ENCODE measurements around the gene TMEM175.

The TMEM175 gene

DNA sequence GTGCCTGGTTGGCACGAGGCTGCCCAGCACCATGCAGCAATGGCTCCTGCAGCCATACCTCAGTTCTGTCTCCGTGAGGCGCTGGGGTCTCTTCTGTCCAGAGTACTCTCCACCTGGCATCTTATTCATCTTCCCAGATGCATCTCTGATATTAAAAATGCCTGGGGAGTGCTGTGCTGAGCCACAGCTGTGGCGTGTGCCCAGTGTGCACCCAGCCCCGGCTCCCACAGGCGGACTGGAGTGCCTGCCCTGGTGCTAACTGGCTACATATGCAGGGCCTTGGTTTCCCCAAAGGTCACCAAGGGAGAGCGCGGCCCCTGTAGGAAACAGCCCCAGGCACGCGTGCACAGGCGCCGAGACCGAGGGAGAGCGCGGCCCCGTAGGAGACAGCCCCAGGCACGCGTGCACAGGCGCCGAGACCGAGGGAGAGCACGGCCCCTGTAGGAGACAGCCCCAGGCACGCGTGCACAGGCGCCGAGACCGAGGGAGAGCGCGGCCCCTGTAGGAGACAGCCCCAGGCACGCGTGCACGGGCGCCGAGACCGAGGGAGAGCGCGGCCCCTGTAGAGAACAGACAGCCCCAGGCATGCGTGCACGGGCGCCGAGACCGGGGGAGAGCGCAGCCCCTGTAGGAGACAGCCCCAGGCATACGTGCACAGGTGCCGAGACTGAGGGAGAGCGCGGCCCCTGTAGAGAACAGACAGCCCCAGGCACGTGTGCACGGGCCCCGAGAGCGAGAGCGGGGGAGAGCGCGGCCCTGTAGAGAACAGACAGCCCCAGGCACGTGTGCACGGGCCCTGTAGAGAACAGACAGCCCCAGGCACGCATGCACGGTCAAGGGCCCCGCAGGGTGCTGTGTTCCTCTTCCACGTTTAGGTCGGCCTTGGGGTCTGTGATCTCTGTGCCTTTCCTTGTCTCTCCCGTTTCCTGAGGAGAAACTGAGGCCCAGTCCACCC is 14.5 kb downstream of the TMEM175 start:
- Histone ChIP-seq H3K27ac (replicated peaks) (no peak overlapping the region), H3K4me3 (replicated peaks; ENCODE audit: insufficient read depth, low read length) (no peak overlapping the region), H3K27me3 (ENCODE audit: insufficient read depth, poor library complexity, severe bottlenecking) (no peaks in the 10 kb centered on the region)
- TF ChIP-seq POLR2AphosphoS5 (IDR thresholded peaks at IDR 0.05; ENCODE audit: low read depth) (no peak), SPI1 (IDR thresholded peaks at IDR 0.05; ENCODE audit: borderline replicate concordance, low read depth) (no peak), REST (IDR thresholded peaks at IDR 0.05; ENCODE audit: insufficient replicate concordance, low read depth) (no peak), GABPA (IDR thresholded peaks at IDR 0.05; ENCODE audit: low read depth) (no peak)
- TF ChIP-seq, protein P1, sequence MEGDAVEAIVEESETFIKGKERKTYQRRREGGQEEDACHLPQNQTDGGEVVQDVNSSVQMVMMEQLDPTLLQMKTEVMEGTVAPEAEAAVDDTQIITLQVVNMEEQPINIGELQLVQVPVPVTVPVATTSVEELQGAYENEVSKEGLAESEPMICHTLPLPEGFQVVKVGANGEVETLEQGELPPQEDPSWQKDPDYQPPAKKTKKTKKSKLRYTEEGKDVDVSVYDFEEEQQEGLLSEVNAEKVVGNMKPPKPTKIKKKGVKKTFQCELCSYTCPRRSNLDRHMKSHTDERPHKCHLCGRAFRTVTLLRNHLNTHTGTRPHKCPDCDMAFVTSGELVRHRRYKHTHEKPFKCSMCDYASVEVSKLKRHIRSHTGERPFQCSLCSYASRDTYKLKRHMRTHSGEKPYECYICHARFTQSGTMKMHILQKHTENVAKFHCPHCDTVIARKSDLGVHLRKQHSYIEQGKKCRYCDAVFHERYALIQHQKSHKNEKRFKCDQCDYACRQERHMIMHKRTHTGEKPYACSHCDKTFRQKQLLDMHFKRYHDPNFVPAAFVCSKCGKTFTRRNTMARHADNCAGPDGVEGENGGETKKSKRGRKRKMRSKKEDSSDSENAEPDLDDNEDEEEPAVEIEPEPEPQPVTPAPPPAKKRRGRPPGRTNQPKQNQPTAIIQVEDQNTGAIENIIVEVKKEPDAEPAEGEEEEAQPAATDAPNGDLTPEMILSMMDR (IDR thresholded peaks at IDR 0.05; ENCODE audit: insufficient read depth, low read length), result no peak
- no peak for DNase-seq (ENCODE audit: low read depth in 1 of 2, low spot score in 1 of 2)

DNA sequence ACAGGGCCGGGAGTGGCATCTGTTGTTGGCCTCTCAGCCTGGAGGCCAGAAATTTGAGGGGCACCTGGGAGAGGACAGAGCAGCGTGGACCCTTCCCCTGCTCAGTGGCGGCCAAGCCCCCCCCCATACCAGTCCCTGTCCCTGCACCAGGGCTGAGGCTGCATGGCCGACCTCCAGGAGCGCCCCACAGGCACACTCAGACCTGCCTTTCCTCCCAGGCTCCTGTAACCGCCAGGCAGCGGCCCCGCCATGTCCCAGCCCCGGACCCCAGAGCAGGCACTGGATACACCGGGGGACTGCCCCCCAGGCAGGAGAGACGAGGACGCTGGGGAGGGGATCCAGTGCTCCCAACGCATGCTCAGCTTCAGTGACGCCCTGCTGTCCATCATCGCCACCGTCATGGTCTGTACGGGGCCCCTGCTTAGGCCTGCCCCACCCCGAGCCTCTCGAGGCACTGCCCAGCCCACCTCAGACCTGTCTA is 15.3 kb downstream of the TMEM175 start:
- Histone ChIP-seq H3K27ac (replicated peaks) (no peak overlapping the region), H3K4me3 (replicated peaks; ENCODE audit: insufficient read depth, low read length) (no peak overlapping the region), H3K27me3 (ENCODE audit: insufficient read depth, poor library complexity, severe bottlenecking) (no peaks in the 10 kb centered on the region)
- no peak for TF ChIP-seq SPI1 (IDR thresholded peaks at IDR 0.05; ENCODE audit: borderline replicate concordance, low read depth)
- no peak for TF ChIP-seq GABPA (IDR thresholded peaks at IDR 0.05; ENCODE audit: low read depth)
- TF ChIP-seq, protein P1 (IDR thresholded peaks at IDR 0.05; ENCODE audit: insufficient read depth, low read length), result no peak
- TF ChIP-seq POLR2AphosphoS5 (IDR thresholded peaks at IDR 0.05; ENCODE audit: low read depth), result no peak
- no peak for DNase-seq (ENCODE audit: low read depth in 1 of 2, low spot score in 1 of 2)

DNA sequence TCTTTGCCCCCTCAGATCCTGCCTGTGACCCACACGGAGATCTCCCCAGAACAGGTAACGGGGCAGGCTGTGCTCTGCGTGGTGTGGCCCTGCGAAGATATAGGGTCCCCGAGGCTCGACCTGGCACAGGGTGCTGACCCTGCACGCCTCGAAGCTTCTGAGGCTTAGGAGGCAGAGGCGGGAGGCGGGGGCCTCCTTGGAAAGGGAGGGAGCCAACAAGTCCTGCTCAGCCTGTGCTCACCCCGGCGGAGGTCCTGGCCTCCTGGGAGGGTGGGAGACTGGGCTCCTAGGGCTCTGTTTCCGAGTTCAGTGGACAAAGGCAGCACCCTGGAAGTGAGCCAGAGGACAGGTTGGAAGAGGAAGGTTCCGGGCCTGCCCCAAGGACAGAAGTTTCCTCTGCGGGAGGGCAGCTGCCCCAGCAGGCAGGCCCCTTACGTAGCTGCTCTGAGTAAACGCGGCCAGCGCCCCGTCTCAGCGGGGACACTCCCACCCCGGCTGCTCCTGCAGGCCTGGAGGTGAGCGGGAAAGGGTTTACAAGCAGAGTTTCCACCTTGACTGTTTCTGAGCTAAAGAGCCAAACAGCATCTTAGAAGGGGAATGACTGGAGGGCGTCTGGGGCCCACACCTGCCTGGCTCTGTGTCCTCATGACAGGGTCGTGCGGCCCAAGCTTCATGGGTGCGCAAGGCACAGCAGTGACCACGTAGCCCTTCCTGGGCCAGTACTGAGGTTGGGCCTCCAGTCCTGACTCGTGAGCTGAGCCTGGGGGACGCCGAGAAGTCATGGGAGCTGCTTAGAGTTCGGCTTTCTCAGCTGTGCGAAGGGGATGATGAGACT is 16.1 kb downstream of the TMEM175 start:
- H3K4me3 ChIP-seq (replicated peaks; ENCODE audit: insufficient read depth, low read length), result no peak overlapping the region
- TF ChIP-seq, protein P1 (IDR thresholded peaks at IDR 0.05; ENCODE audit: insufficient read depth, low read length), result no peak
- no peak for TF ChIP-seq POLR2AphosphoS5 (IDR thresholded peaks at IDR 0.05; ENCODE audit: low read depth)
- TF ChIP-seq GABPA (IDR thresholded peaks at IDR 0.05; ENCODE audit: low read depth), result no peak
- no peak for TF ChIP-seq REST (IDR thresholded peaks at IDR 0.05; ENCODE audit: insufficient replicate concordance, low read depth)
- TF ChIP-seq SPI1 (IDR thresholded peaks at IDR 0.05; ENCODE audit: borderline replicate concordance, low read depth), result no peak
- no peaks in the 10 kb centered on the region for H3K27me3 ChIP-seq (ENCODE audit: insufficient read depth, poor library complexity, severe bottlenecking)
- H3K27ac ChIP-seq (replicated peaks), result no peak overlapping the region
- no peak for DNase-seq (ENCODE audit: low read depth in 1 of 2, low spot score in 1 of 2)

Measured in HL-60 (cell line).